H9 (cell line): ENCODE results near the gene CCDC142. TPM values are rescaled to one million over a fixed set of nuclear protein-coding genes. Genes with fewer than 3 reads are reported as not detected.

Source experiments
- DNase-seq: peaks from one replicate; pipeline ENCODE4 v3.0.0-alpha.2; 2017
- H2AFZ ChIP-seq: one replicate; pipeline ENCODE4 v1.6.1; 2013; ENCODE audit warnings: mild to moderate bottlenecking, low read length, control low read depth, moderate library complexity
- H2AK5ac ChIP-seq: 2 replicates; pipeline ENCODE4 v1.6.1; 2013; ENCODE audit warnings: low read length, control low read depth, mixed read lengths; ENCODE audit not compliant: insufficient read length
- H2BK120ac ChIP-seq: one replicate; pipeline ENCODE4 v1.6.1; 2013; ENCODE audit warnings: low read depth, mild to moderate bottlenecking, low read length, control low read depth, inconsistent platforms; ENCODE audit not compliant: poor library complexity, severe bottlenecking
- H2BK12ac ChIP-seq: 2 replicates; pipeline ENCODE4 v1.6.1; 2013; ENCODE audit warnings: low read length, control low read depth, mixed read lengths, low read depth; ENCODE audit not compliant: insufficient read length
- H2BK15ac ChIP-seq: 2 replicates; pipeline ENCODE4 v1.6.1; 2013; ENCODE audit warnings: low read depth, low read length, control low read depth
- H2BK20ac ChIP-seq: one replicate; pipeline ENCODE4 v1.6.1; 2013; ENCODE audit warnings: low read depth, mild to moderate bottlenecking, low read length, control low read depth, inconsistent platforms; ENCODE audit not compliant: poor library complexity, severe bottlenecking
- H2BK5ac ChIP-seq: 2 replicates; pipeline ENCODE4 v1.6.1; 2013; ENCODE audit warnings: low read length, control low read depth, mixed read lengths; ENCODE audit not compliant: insufficient read length
- H3K14ac ChIP-seq: 2 replicates; pipeline ENCODE4 v1.6.1; 2013; ENCODE audit warnings: low read length, control low read depth; ENCODE audit not compliant: insufficient read depth
- H3K18ac ChIP-seq: 2 replicates; pipeline ENCODE4 v1.6.1; 2013; ENCODE audit warnings: low read depth, mild to moderate bottlenecking, mixed read lengths, low read length, control low read depth; ENCODE audit not compliant: insufficient read length
- H3K23ac ChIP-seq: 2 replicates; pipeline ENCODE4 v1.6.1; 2013; ENCODE audit warnings: low read length, control low read depth, mixed read lengths, low read depth; ENCODE audit not compliant: insufficient read length
- H3K23me2 ChIP-seq: 2 replicates; pipeline ENCODE4 v1.6.1; 2013; ENCODE audit warnings: low read depth, mild to moderate bottlenecking, mixed read lengths, low read length, control low read depth; ENCODE audit not compliant: insufficient read length, poor library complexity, severe bottlenecking
- H3K27ac ChIP-seq: 2 replicates; pipeline ENCODE4 v1.5.1; 2013; ENCODE audit warnings: low read length, control low read depth, mixed read lengths, low read depth; ENCODE audit not compliant: insufficient read length
- H3K27me3 ChIP-seq: 2 replicates; pipeline ENCODE4 v1.6.1; 2013; ENCODE audit warnings: low read length, control low read depth, inconsistent platforms; ENCODE audit not compliant: insufficient read depth
- H3K4ac ChIP-seq: 2 replicates; pipeline ENCODE4 v1.6.1; 2013; ENCODE audit warnings: low read depth, mild to moderate bottlenecking, control low read depth, inconsistent platforms, low read length, moderate library complexity
- H3K4me1 ChIP-seq: 2 replicates; pipeline ENCODE4 v1.6.1; 2013; ENCODE audit warnings: low read length, control low read depth, inconsistent platforms; ENCODE audit not compliant: insufficient read depth
- H3K4me2 ChIP-seq: 2 replicates; pipeline ENCODE4 v1.6.1; 2013; ENCODE audit warnings: low read length, control low read depth, mixed read lengths; ENCODE audit not compliant: insufficient read length, insufficient read depth
- H3K56ac ChIP-seq: 2 replicates; pipeline ENCODE4 v1.6.1; 2013; ENCODE audit warnings: low read depth, mild to moderate bottlenecking, mixed read lengths, low read length, control low read depth; ENCODE audit not compliant: insufficient read length
- H3K79me1 ChIP-seq: 2 replicates; pipeline ENCODE4 v1.6.1; 2013; ENCODE audit warnings: low read depth, mild to moderate bottlenecking, moderate library complexity, low read length, control low read depth, inconsistent platforms; ENCODE audit not compliant: insufficient read depth, poor library complexity, severe bottlenecking
- H3K79me2 ChIP-seq: 2 replicates; pipeline ENCODE4 v1.6.1; 2013; ENCODE audit warnings: low read length, control low read depth, inconsistent platforms; ENCODE audit not compliant: insufficient read depth
- H3K9ac ChIP-seq: 2 replicates; pipeline ENCODE4 v1.6.1; 2013; ENCODE audit warnings: low read length, control low read depth, mixed read lengths; ENCODE audit not compliant: insufficient read length; ENCODE audit errors: extremely low read depth
- H3K9me3 ChIP-seq: one replicate; pipeline ENCODE4 v1.6.1; 2013; ENCODE audit warnings: low read depth, low read length, inconsistent platforms; ENCODE audit not compliant: control insufficient read depth
- H3T11ph ChIP-seq: one replicate; pipeline ENCODE4 v1.6.1; 2013; ENCODE audit warnings: mild to moderate bottlenecking, low read length, control low read depth, inconsistent platforms
- H4K20me1 ChIP-seq: one replicate; pipeline ENCODE4 v1.6.1; 2013; ENCODE audit not compliant: control insufficient read depth, insufficient read length, insufficient read depth
- H4K5ac ChIP-seq: 2 replicates; pipeline ENCODE4 v1.6.1; 2013; ENCODE audit warnings: low read depth, mild to moderate bottlenecking, mixed read lengths, low read length, control low read depth; ENCODE audit not compliant: insufficient read length
- H4K8ac ChIP-seq: replicated peaks from 2 replicates; pipeline ENCODE4 v1.6.1; 2013; ENCODE audit warnings: low read length, control low read depth, mixed read lengths, low read depth; ENCODE audit not compliant: insufficient read length
- H4K91ac ChIP-seq: 2 replicates; pipeline ENCODE4 v1.6.1; 2013; ENCODE audit warnings: low read depth, mild to moderate bottlenecking, moderate library complexity, mixed read lengths, low read length, control low read depth; ENCODE audit not compliant: insufficient read length
- H3K27ac Mint-ChIP-seq, 3 experiments: 2 replicates in 2 of 3; 3 replicates in 1 of 3; pipeline ENCODE4 v1.8.0; 2020 to 2021; ENCODE audit warnings: mixed read lengths in 3 of 3, mild to moderate bottlenecking in 1 of 3, moderate library complexity in 1 of 3
- H3K27me3 Mint-ChIP-seq: 2 replicates; pipeline ENCODE4 v1.8.0; 2021; ENCODE audit warnings: low read depth, mild to moderate bottlenecking, moderate library complexity, mixed read lengths
- H3K36me3 Mint-ChIP-seq, 3 experiments: 2 replicates in 2 of 3; 3 replicates in 1 of 3; pipeline ENCODE4 v1.8.0; 2020 to 2021; ENCODE audit warnings: low read depth in 3 of 3, mixed read lengths in 3 of 3; ENCODE audit not compliant: insufficient read depth in 1 of 3
- H3K4me1 Mint-ChIP-seq, 2 experiments: 2 replicates each; pipeline ENCODE4 v1.8.0; 2020; ENCODE audit warnings: mixed read lengths in 2 of 2
- H3K4me3 Mint-ChIP-seq, 2 experiments: 2 replicates in 1 of 2; 3 replicates in 1 of 2; pipeline ENCODE4 v1.8.0; 2020 to 2021; ENCODE audit warnings: mild to moderate bottlenecking in 2 of 2, mixed read lengths in 2 of 2, moderate library complexity in 1 of 2
- H3K9me3 Mint-ChIP-seq, 2 experiments: 2 replicates in 1 of 2; 3 replicates in 1 of 2; pipeline ENCODE4 v1.8.0; 2020; ENCODE audit warnings: mild to moderate bottlenecking in 2 of 2, mixed read lengths in 2 of 2, moderate library complexity in 1 of 2
- CTCF ChIP-seq: fragments of 200-600 bp; sonication (generic); conservative IDR thresholded peaks from 3 replicates; pipeline ENCODE4 v1.8.0; 2021; ENCODE audit warnings: antibody characterized with exemption, mild to moderate bottlenecking
- WGBS: extraction: QIAGEN DNeasy Blood & Tissue Kit; methylation state at CpG from one replicate; pipeline ENCODE4 v1.1.7; 2013; ENCODE audit warnings: missing lambda C conversion rate, low lambda C conversion rate, mixed read lengths; ENCODE audit not compliant: insufficient read length; ENCODE audit errors: extremely low coverage; 5-methylcytosine and 5-hydroxymethylcytosine counted together
- total RNA-seq: library from RNA; stranded (reverse); gene quantifications from 2 replicates; pipeline ENCODE4 v1.2.1, GENCODE V29; 2021

CCDC142 gene
- total RNA-seq, 1 experiment from 2014 or later = 21.5 TPM

- Histone ChIP-seq H2BK15ac (no peak overlapping the region), H3K79me1 (peaks cover 4% of the 10 kb centered on the region), H3K27me3 (no peaks in the 10 kb centered on the region), H3T11ph (no peak overlapping the region), H3K56ac (no peak overlapping the region), H3K27ac (no peak overlapping the region), H3K4me1 (peaks cover 4% of the 10 kb centered on the region; the same call in 1 of the 2 replicates), H4K5ac (no peak overlapping the region), H4K20me1 (no peaks in the 10 kb centered on the region), H3K4ac (no peak overlapping the region), H2AK5ac (no peak overlapping the region), H2BK5ac (no peak overlapping the region), H2AFZ (no peak overlapping the region), H3K9me3 (no peaks in the 10 kb centered on the region), H4K91ac (no peak overlapping the region), H3K4me2 (no peak overlapping the region), H3K9ac (no peak overlapping the region), H4K8ac (no peak overlapping the region), H3K18ac (no peak overlapping the region), H3K14ac (no peak overlapping the region), H2BK120ac (no peak overlapping the region), H2BK20ac (no peak overlapping the region), H3K79me2 (peaks cover 4% of the 10 kb centered on the region; the same call in 1 of the 2 replicates), H3K23ac (no peak overlapping the region), H2BK12ac (no peak overlapping the region), H3K23me2 (peaks cover 15% of the 10 kb centered on the region)
- H3K27me3 Mint-ChIP-seq = peaks cover 2% of the 10 kb centered on the region; the same call in 1 of the 2 replicates
- H3K36me3 Mint-ChIP-seq = peaks cover 22 to 56% (median 40%) of the 10 kb centered on the region in 3 experiments
- H3K9me3 Mint-ChIP-seq = no peaks in the 10 kb centered on the region; a peak in 1 of 5 replicates
- WGBS = no CpG with 5 or more reads among the region's 7 CpGs
- no peak for TF ChIP-seq CTCF
- no peak overlapping the region for H3K27ac Mint-ChIP-seq
- no peak for DNase-seq
- peak overlapping the region in 1 of 2 experiments; percentile 9; a peak in 1 of 5 replicates for H3K4me3 Mint-ChIP-seq
- H3K4me1 Mint-ChIP-seq = peaks cover 14 to 17% of the 10 kb centered on the region in 2 experiments
Observed at GRCh38 chr2:74531666-74532065, 48.9 kb upstream of the CCDC142 start.
